Fibroblast of the aortic adventitia (primary cell): ENCODE results near the gene HECW1. TPM values are rescaled to one million over a fixed set of nuclear protein-coding genes. Genes with fewer than 3 reads are reported as not detected.
"Not testable (repeated sequence)": the region's sequence is repeated elsewhere in the genome, so short reads cannot be mapped to it uniquely, and the experiment has no call there.

Experiments used
- DNase-seq: peaks from one replicate; pipeline ENCODE4 v3.0.0-alpha.2; 2010; ENCODE audit warnings: low read depth
- H3K4me3 ChIP-seq: 2 replicates; pipeline ENCODE4 v1.5.1; 2011; ENCODE audit warnings: low read depth, mild to moderate bottlenecking, control low read depth, low read length, moderate library complexity
- total RNA-seq: library from RNA; depleted of rRNA; stranded (reverse); fragments of >200 nt; gene quantifications from 2 replicates; pipeline ENCODE4 v1.2.3, GENCODE V29; 2012; ENCODE audit warnings: low replicate concordance
- TF ChIP-seq, protein P1 (sequence below): IDR thresholded peaks from 2 replicates; pipeline ENCODE4 v1.5.1; 2011; ENCODE audit warnings: mild to moderate bottlenecking, low read length, control low read depth, inconsistent platforms; ENCODE audit not compliant: insufficient read depth

The HECW1 gene
- 0.82 and 3.6 TPM in 2 replicates for total RNA-seq

DNA sequence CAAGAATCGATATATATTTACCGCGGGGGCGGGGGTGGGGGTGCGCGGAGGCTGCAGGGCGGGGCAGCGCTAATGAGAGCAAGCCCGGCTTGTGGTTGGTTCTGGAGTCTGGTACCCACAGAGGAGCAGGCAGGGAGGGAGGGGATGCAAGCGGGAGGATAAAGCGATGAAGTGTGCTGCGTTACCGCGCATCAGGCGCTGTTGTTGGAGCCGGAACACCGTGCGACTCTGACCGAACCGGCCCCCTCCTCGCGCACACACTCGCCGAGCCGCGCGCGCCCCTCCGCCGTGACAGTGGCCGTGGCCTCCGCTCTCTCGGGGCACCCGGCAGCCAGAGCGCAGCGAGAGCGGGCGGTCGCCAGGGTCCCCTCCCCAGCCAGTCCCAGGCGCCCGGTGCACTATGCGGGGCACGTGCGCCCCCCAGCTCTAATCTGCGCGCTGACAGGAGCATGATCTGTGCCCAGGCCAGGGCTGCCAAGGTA is at the start of gene HECW1:
HECW1 (plus strand) TSS at position 189 of the 482 bp plus-strand sequence. CDS start 131,259 bp downstream, outside the sequence.
- H3K4me3 ChIP-seq = peak within 1 kb of the TSS; percentile 28
- TF ChIP-seq, protein P1, sequence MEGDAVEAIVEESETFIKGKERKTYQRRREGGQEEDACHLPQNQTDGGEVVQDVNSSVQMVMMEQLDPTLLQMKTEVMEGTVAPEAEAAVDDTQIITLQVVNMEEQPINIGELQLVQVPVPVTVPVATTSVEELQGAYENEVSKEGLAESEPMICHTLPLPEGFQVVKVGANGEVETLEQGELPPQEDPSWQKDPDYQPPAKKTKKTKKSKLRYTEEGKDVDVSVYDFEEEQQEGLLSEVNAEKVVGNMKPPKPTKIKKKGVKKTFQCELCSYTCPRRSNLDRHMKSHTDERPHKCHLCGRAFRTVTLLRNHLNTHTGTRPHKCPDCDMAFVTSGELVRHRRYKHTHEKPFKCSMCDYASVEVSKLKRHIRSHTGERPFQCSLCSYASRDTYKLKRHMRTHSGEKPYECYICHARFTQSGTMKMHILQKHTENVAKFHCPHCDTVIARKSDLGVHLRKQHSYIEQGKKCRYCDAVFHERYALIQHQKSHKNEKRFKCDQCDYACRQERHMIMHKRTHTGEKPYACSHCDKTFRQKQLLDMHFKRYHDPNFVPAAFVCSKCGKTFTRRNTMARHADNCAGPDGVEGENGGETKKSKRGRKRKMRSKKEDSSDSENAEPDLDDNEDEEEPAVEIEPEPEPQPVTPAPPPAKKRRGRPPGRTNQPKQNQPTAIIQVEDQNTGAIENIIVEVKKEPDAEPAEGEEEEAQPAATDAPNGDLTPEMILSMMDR = no peak
- DNase-seq = no peak

DNA sequence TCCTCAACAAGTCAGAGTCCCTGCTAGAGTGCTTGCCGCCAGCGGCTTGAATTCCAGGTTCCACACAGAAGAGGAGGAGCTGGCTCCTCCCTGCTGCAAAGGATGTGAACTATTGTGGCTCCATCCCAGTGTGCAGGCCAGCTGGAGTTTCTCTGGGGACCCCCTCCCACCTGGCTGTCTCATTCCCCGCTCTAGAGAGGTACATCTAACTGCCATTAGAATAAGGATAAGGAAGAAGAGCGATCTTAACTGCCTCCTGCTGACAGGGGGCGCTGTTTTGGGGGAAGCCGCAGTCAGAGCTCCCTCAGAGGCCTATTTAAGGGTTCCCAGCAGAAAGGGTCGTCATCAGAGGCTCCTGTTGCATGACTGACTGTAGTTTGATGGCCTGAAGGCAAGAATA is 40.8 kb upstream of the HECW1 start:
- H3K4me3 ChIP-seq = no peak overlapping the region
- peak; percentile 2 for DNase-seq
- TF ChIP-seq, protein P1 = peak; percentile 34

DNA sequence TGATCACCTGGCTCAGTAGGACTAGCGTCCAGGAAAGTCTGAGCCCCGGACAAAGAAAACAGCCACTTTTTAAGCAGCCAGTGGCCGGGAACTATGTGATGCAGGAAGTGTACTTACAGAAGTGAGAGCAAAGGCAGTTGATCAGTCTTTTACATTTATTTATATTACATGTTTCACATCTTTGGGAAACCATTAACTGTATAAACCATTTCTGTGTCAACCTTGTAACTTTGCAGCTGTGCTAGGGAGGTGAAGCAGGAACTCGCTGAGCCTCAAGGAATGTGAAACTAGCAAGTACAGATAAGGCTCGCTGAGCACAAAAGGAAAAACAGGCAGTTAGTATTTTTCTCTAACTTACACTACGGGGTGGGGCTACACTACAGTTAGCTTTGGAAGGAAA is 39.9 kb upstream of the HECW1 start:
- DNase-seq = peak; percentile 27
- no peak overlapping the region for H3K4me3 ChIP-seq
- TF ChIP-seq, protein P1 = no peak

GRCh38 chr7:43073811-43074210 is 38.6 kb upstream of the HECW1 start:
- DNase-seq, H3K4me3 ChIP-seq: not testable (repeated sequence)

DNA sequence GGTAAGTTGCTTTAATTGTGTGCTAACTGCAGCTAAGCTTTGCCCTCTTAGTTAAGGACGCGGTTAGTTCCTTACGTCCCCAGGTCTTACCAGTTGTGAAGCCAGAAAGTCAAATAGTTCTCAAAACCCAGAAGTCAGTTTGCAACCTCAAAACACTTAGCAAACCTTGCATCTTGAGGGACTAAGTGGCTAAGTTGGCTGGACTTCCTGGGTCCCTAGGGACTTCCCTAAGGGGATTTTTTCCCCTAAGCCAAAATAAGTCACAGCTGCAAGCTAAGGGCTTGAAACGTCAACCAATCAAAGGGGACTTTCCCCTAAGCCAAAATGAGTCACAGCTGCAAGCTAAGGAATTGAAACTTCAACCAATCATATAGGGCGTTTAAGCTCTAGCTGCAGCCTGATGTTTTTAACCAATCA is 36.2 kb upstream of the HECW1 start:
- peak; percentile 1 for DNase-seq
- TF ChIP-seq, protein P1 = no peak
- H3K4me3 ChIP-seq = no peak overlapping the region

DNA sequence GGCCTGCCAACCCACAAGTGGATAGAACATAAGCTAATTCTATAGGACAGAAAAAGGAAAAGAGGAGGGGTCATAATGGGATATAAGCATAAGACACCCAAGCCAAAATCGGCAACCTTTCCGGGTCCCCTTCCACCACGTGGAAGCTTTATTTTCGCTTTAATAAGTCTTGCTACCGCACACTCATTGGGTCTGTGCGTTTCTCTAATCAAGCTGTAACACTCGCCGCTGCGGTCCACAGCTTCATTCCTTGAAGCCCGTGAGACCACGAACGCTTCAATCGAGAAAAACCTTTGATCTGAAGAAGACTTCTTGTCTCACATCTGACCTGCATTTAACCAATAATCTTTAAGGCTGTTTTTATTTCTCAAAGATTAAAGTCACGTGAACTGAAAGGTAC is 35.8 kb upstream of the HECW1 start:
- no peak overlapping the region for H3K4me3 ChIP-seq
- DNase-seq = no peak
- TF ChIP-seq, protein P1 = no peak

GRCh38 chr7:43077285-43077684 is 35.2 kb upstream of the HECW1 start:
- TF ChIP-seq, protein P1 = no peak
- no peak overlapping the region for H3K4me3 ChIP-seq
- DNase-seq = no peak
